ENCODE data around the gene RAX2.
A peak's percentile ranks its signal among the peaks of the same experiment; 100 is the strongest.

RAX2 gene

GRCh38 chr19:3730457-3730958 is 41.5 kb downstream of the RAX2 start:
- DNase-seq (ENCODE audit: low read depth in 2 of 2), result no peak

GRCh38 chr19:3725640-3726310 is 46.3 kb downstream of the RAX2 start:
- no peak for DNase-seq (ENCODE audit: low read depth in 2 of 2)

- DNase-seq (ENCODE audit: low read depth in 2 of 2), result no peak
Measured at GRCh38 chr19:3725121-3725520, 46.9 kb downstream of the RAX2 start.

GRCh38 chr19:3723883-3724282 is 48.1 kb downstream of the RAX2 start:
- DNase-seq (ENCODE audit: low read depth in 2 of 2), result no peak

GRCh38 chr19:3723110-3723488 is 48.9 kb downstream of the RAX2 start:
- no peak for DNase-seq (ENCODE audit: low read depth in 2 of 2)

- DNase-seq (ENCODE audit: low read depth in 2 of 2), result no peak
Measured at GRCh38 chr19:3722443-3723109, 49.5 kb downstream of the RAX2 start.

- DNase-seq (ENCODE audit: low read depth in 2 of 2), result no peak
Measured at GRCh38 chr19:3721887-3722442, 50.1 kb downstream of the RAX2 start.

- peak; percentile 65 for DNase-seq (ENCODE audit: low read depth in 2 of 2)
Measured at GRCh38 chr19:3721131-3721886, 50.7 kb downstream of the RAX2 start.

- no peak for DNase-seq (ENCODE audit: low read depth in 2 of 2)
Measured at GRCh38 chr19:3720349-3720917, 51.6 kb downstream of the RAX2 start.

GRCh38 chr19:3719868-3720267 is 52.2 kb downstream of the RAX2 start:
- no peak for DNase-seq (ENCODE audit: low read depth in 2 of 2)

Data from stimulated activated CD8-positive, alpha-beta memory T cell treated with anti-CD3 and anti-CD28 coated beads, Interleukin-15, amount 100 ng/mL, for 4 hours (primary cell).